GM18505 (cell line): Measurements from ENCODE around the gene UBE2J1.
"Not testable (repeated sequence)": the region's sequence is repeated elsewhere in the genome, so short reads cannot be mapped to it uniquely, and the experiment has no call there.

Experiments
- ATAC-seq: cut with Tn5 transposase; IDR thresholded peaks from one replicate; pipeline ENCODE4 v1.9.1; 2021; ENCODE audit not compliant: unreplicated experiment
- POLR2A ChIP-seq: IDR thresholded peaks from 4 replicates; pipeline ENCODE4 v1.6.1; 2011; ENCODE audit warnings: borderline replicate concordance; ENCODE audit not compliant: insufficient read depth, insufficient read length; ENCODE audit errors: extremely low read depth

Gene UBE2J1

DNA sequence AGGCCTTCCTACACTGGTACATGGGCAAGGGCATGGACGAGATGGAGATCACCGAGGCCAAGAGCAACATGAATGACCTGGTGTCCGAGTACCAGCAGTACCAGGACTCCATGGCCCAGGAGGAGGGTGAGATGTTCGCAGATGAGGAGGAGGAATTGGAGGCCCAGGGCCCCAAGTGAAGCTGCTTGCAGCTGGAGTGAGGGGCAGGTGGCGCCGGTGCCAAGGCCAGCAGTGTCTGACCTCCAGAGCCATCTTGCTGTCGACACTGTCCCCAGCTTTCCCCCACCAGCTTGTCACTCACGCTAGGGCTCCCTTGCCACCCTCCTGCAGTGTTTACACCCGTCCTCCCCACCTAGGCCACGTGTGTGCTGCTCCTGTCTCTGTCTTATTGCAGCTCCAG, 49.6 kb downstream of the UBE2J1 start:
- ATAC-seq = no peak
- no peak for TF ChIP-seq POLR2A

DNA sequence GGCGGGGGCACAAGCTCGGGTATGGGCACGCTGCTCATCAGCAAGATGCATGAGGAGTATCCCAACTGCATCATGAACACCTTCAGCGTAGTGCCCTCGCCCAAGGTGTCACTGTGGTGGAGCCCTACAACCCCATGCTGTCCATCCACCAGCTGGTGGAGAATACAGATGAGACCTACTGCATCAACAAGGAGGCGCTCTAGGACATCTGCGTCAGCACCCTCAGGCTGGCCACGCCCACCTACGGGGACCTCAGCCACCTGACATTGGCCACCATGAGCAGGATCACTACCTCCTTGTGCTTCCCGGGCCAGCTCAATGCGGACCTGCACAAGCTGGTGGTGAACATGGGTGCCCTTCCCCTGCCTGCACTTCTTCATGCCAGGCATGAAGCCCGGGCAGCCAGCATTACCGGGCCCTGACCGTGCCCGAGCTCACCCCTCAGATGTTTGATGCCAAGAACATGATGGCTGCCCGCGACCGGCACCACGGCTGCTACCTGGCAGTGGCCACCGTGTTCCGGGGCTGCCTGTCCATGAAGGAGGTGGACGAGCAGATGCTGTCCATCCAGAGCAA, 50.2 kb downstream of the UBE2J1 start:
- TF ChIP-seq POLR2A = no peak
- ATAC-seq = no peak

DNA sequence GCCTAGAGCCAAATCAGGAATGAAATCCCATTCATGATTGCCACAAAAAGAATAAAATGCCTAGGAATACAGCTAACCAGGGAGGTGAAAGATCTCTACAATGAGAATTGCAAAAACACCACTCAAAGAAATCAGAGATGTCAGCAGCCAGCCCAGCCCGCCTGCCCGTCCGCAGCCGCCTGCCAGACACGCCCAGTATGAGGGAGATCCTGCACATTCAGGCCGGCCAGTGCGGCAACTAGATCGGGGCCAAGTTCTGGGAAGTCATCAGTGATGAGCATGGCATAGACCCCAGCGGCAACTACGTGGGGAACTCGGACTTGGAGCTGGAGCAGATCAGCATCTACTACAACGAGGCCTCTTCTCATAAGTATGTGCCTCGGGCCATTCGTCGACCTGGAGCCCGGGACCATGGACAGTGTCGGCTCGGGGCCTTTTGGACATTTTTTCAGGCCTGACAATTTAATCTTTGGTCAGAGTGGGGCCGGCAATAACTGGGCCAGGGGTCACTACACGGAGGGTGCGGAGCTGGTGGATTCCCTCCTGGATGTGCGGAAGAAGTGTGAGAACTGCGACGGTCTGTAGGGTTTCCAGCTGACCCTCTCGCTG, 50.8 kb downstream of the UBE2J1 start:
- ATAC-seq = no peak
- no peak for TF ChIP-seq POLR2A

DNA sequence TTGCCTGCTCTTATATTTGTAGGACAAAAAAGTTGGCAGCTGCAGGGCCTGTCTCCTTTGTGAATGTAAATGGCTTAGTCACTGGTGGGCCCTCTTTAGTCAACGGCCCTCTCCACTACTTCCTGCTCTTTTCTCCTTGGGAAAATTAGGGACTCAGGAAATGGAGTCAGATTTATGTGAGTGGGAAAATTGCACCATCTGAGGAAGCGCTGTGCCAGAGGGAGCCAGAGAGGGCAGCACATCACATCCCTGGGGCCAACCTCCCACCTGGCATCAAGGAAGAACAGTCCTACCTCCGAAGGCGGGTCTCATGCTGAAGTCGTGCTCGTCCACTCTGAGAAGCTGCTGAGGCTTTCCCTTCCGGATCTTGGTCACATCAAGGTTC, 53.1 kb downstream of the UBE2J1 start:
- TF ChIP-seq POLR2A = no peak
- no peak for ATAC-seq

DNA sequence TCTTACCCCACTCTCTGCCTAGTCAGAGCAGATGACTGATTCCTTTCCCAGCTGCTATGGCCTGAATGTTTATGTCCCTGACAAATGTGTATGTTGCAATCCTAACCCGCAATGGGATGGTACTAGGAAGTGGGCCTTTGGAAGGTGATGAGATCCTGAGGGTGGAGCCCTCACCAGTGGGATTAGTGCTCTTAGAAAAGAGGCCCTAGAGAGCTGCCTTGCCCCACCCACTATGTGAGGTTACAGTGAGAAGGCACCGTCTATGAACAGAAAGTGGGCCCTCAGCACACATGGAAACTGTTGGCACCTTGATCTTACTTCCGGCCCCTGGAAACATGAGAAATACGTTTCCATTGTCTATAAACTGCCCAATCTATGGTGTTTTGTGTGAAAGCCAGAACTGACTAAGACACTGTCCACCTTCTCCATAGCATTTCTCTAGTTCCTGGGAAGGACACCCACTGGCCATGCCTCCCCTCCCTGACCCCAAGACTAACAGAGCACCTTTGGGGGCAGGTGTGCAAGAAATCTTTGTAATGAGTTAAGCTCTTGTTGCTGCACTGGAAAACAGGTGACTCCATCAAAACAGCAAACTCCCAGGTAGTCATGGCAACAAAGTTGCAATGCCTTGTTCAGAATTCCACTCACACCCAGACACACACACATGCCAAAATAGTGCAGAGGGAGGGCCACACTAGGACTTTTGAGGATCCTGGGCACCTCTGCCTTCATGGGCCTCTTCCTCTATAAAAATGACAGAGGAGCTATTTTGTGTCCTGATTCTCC, 53.6 kb downstream of the UBE2J1 start:
- no peak for ATAC-seq

DNA sequence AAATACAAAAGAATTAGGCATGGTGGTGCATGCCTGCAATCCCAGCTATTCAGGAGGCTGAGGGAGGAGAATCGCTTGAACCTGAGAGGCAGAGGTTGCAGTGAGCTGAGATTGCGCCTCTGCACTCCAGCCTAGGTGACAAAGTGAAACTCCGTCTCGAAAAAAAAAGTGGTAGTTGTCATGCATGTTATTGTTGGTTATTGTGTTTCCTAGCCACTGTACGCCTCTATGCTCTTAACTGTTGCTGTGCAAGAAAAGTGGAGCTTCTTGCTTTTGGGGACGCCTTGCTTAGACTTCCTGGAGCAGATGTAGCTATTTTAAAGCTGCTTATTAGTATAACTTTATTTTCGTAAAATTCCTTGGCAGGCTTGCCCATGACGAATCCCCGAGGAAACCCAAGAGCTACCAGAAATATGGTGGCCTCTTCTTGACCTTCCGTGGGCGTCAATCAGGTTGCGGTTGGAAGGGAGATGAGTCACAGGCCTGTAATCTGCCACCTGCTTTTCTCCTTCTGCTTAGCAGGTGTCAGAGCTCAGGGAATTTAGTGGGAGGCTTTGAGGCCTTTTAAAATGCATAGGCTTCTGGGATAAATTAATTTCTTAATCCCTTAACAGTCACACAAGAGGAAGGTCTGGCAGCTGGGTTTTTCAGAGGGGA, 54.7 kb downstream of the UBE2J1 start:
- ATAC-seq = peak; percentile 97
- no peak for TF ChIP-seq POLR2A

More for the DNA sequence above, 53.6 kb downstream of the UBE2J1 start:
- TF ChIP-seq POLR2A = no peak

DNA sequence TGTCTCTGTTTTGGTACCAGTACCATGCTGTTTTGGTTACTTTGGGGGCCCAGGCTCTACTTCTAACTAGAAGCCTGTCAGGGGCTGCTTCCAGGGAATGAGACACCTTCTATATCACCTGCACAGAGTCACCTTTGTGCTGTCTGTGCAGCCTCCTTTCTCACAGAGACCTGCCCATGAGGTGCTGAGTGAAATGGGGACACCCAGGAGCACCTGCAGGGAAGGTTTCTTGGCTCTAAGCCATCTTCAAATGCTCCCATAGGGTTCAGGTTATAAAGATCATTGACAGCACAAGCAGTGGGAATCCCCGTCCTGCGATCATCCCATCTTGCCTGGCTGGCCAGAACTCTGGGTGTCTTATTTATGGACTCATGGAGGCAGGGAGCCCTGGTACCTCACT, 56.5 kb downstream of the UBE2J1 start:
- no peak for ATAC-seq
- TF ChIP-seq POLR2A = no peak

DNA sequence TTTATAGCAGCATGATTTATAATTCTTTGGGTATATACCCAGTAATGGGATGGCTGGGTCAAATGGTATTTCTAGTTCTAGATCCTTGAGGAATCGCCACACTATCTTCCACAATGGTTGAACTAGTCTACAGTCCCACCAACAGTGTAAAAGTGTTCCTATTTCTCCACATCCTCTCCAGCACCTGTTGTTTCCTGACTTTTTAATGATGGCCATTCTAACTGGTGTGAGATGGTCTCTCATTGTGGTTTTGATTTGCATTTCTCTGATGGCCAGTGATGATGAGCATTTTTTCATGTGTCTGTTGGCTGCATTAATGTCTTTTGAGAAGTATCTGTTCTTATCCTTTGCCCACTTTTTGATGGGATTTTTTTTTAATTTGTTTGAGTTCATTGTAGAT, 57.4 kb downstream of the UBE2J1 start:
- not testable (repeated sequence) for ATAC-seq

DNA sequence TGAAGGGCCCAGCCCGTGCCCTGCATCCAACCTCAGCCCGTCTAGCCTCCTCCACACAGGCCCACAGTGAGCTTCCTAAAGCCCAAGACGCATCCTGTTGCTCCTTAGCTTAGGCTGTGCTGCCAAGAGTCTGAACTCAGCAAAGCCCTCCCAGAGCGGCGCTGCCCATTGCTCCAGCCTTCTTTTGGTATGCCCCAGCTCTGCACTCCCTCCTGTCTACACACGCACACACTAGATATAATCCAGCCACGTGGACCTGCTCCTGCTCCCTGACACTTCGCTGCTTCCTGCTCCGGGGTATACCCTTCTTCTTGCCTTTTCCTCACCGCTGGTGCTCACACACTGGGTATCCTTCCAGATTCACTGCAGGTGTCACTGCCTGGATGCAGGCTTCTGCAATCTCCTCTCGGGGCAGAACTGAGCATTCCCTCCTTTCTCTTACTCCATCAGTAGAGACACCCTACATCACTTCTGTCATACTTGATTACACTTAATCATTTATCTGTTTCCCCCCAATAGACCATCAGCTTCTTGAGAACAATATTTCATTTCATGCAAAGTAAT, 61.2 kb downstream of the UBE2J1 start:
- no peak for TF ChIP-seq POLR2A
- no peak for ATAC-seq

DNA sequence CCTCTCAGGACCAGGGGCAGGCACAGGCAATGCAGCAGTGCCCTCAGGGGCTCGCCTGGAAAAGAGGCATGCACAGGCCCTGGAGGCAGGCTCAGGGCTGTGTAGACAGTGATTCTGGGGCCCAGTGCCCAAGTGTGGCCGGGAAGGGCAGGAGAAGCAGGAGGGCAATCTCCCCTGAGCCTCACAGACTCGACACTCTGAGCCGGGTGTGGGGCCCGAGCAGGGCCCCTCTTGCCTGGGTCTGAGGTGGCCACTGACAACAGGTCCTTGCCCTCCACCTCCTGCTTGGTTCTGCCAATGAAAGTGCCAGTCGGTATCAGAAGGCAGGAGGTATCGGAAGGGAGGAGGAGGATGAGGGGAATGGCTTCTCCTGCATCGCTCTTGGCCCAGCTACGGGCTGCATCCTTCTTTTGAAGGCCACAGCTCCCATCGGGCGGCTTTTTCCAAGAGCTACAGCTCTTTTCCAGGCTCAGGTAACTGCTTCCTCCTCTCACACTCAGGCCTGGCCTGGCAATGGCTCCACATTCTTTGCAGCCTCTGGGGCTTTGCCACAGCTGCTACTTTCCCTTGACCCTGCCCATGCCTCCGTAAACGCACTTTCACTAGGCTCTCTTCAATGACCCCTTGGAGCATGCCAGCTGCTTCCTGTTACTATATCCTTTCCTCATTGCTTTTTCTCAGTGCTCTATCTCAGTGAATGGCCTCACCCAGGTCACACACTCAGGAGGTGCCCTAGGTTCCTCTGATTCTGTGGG, 61.9 kb downstream of the UBE2J1 start:
- ATAC-seq = no peak
- no peak for TF ChIP-seq POLR2A

DNA sequence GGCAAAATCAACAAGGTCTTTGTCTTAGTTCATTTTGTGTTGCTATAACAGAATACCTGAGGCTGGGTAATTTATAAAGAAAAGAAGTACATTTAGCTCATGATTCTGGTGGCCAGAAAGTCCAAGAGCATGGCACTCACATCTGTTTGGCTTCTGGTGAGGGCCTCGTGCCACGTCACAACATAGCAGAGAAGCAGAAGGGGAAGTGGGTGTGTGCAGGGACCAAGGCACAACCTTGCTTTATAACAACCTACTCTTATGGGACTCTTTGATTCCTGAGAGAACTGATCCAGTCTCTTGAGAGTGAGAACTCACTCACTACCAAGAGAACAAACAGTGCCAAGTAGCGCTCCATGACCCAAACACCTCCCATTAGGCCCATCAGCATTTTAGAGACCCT, 62.8 kb downstream of the UBE2J1 start:
- no peak for ATAC-seq

DNA sequence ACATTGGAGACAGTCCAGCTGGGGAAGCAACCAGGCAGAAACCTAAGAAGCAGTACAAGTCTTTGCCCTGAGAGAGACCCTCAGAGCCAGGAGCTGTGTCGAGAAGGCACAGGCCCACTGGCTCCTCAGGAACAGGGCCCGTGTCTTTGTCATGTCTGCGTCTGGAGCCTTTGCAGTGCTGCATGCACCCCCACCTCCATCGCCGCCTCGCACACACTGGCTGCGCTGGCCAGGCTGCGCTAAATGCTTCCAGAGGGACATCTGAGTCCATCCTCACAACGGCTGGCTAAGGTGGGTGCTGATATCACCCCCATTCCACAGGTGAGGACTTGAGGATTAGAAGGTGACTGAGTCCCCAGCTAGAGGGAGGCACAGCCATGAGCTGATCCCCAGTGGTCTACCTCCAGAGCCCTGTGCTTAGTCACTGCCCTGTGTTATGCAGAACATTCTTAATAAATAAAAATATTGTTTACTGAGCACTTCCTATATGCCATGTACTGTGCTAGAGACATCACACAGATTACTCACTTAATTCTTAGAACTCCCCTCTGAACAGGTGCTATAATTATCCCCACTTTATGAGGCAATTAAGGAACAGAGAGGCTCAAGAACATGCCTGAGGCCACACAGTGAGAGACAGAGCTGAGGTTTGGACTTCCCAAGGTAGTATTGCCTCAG, 65.0 kb downstream of the UBE2J1 start:
- no peak for TF ChIP-seq POLR2A
- ATAC-seq = no peak

More for the DNA sequence above, 62.8 kb downstream of the UBE2J1 start:
- TF ChIP-seq POLR2A = no peak
